DMS153 (cell line): ENCODE results near the gene ENO1.
"Not testable (repeated sequence)": the region's sequence is repeated elsewhere in the genome, so short reads cannot be mapped to it uniquely, and the experiment has no call there.

Experiments used
- DNase-seq: peaks from one replicate; lab custom pipeline; 2025; lab: John Stamatoyannopoulos, UW

The ENO1 gene

DNA sequence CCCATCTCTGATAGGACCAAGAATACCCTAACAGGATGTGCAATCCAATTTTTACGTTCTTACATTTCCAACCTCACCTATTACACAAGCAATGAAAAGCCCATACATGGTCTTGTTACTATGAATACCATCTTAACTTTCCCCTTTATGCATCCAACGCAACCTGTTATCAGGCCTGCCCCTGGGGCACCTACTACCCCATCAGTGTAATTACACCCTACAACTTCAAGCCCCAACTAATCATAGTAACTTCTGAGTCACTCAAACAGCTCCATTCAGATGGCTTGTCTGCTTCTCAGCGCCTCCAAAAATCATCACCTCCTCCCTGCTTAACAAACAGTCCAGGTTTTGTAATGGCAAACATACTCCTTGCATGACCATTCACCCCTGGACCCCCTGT lies 18.3 kb upstream of the ENO1 start:
- DNase-seq: not testable (repeated sequence)

DNA sequence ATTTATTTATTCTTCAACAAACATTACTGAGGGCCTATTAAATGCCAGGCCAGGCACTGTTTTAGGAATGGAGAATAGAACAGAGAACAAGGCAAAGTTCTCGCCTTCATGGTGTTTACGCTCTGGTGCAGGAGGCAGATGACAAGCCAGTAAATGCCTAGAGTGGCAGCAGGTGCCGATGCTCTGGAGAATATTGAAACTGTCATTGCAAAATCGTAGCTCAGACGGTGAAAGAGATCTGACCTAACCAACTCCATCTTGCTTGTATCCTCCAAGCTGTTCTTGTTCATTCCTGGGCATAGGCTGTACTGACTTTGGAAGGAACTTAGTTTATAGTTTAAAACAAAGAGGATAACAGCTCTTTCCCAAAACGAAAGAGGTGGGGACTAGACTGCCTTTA lies 13.5 kb upstream of the ENO1 start:
- no peak for DNase-seq

DNA sequence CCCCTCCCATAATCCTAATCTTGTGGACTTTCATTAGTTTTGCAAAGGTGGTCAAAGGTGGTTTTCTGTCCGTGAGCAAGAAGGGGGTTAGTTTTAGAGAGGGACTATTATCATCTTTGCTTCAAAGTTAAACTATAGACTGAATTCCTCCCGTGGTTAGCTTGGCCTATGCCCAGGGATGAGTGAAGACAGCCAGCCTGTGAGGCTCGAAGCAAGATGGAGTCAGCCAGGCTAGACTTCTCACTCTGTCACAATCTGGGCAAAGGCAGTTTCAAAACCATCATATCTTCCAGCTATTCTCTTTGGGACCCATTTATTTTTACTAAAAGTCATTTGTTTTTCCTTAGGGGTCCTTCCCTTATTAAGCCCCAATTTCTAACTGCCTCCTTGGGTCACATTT lies 12.9 kb upstream of the ENO1 start:
- DNase-seq: no peak

DNA sequence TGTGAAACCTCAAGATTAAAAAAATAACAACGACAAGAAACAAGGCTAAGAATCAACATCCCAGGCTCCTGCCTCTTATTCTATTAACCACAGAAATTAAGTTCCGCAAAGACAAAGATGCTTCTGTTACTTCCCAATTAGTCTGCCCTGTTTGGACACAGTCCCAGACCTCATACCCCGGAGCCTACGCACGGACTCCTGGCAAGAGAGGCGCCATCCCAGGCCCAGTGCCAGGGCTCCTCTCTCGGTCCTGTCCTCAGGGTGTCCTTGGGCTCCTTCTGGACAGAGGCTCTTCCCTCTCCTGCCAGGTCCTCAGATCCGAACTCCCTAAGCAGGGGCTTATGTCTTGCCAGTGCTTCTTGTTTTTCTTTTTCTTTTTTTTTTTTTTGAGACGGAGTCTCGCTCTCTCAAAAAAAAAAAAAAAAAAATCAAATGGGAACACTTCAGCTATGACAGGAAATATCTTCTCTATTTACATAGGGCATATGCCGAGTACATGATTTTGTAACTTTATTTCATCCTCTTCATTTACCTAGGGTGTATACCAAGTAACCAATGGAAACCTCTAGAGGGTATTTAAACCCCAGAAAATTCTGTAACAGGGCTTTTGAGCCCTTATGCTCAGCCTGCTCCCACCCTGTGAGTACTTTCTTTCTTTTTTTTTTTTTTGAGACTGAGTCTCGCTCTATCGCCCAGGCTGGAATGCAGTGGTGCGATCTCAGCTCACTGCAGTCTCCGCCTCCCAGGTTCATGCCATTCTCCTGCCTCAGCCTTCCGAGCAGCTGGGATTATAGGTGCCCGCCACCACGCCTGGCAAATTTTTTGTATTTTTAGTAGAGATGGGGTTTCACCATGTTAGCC lies 11.7 kb upstream of the ENO1 start:
- peak; percentile 37 for DNase-seq

DNA sequence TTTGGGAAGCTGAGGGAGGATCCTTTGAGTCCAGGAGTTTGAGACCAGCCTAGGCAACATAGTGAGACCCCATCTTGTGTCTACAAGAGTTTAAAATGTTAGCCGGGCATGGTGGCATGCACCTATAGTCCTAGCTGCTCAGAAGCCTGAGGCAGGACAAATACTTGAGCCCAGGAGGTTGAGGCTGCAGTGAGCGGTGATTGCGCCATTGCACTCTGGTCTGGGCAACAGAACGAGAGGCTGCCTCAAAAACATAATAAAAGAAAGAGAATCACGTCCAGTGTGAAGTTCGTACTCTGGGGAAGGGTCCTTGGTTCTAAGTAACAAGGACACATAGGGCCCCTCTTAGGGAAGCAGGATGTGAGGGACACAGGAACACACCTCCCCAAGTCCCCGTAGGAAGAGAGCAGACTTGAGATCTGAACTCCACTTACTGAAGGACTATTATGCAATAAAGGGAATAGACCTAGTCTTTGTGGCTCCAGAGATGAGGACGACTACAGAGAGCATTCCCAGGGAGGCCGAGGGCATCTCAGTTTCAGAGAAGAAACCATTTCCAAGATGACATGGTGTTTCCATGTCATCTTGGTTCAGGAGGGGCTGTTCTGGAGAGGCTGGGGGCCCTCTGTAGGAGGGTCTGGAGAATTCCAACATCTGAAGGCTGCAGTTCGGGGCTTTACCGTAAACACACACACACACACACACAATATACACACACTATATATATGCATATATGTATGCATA lies 10.8 kb upstream of the ENO1 start:
- DNase-seq: no peak

DNA sequence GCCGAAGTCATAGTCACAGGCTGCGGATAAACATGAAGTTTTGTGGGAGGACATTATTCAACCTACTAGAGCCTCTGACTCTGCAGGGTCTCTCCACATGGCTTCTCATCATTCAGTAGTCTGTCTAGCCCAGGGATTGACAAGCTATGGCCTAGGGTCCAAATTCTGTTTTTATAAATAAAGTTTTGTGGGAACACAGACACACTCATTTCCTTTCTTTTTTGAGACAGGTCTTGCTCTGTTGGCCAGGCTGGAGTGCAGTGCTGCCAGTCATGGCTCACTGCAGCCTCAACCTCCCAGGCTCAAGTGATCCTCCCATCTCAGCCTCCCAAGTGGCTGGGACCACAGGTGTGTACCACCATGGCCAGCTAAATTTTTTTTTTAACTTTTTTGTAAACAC lies 8.1 kb upstream of the ENO1 start:
- no peak for DNase-seq

DNA sequence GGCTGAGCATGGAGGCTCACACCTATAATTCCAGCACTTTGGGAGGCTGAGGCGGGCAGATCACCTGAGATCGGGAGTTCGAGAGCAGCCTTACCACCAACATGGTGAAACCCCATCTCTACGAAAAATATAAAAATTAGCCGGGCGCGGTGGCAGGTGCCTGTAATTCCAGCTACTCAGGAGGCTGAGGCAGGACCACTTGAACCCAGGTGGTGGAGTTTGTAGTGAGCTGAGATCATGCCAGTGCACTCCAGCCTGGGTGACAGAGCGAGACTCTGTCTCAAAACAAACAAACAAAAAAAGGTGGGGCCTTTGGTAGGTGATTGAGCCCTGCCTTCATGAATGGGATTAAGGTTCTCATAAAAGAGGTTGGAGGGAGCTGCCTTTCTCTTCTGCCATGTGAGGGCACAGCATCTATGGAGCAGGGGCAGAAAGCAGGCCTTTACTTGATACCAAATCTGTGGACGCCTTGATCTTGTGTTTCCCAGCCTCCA lies 7.6 kb upstream of the ENO1 start:
- not testable (repeated sequence) for DNase-seq

DNA sequence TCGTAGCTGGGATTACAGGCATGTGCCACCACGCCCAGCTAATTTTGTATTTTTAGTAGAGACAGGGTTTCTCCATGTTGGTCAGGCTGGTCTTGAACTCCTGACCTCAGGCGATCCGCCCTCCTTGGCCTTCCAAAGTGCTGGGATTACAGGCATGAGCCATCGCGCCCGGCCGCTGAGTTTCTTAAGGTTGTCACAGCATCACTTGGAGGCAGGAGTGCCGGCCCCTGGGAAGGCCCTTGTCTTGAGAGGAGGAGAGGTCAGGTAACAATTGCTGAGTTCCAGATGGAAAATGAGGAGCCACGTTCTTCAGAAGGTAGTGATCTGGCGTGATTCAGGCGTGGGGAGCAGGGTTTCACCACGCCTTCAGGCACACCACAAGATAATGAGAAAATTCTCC lies 5.6 kb upstream of the ENO1 start:
- DNase-seq: not testable (repeated sequence)

DNA sequence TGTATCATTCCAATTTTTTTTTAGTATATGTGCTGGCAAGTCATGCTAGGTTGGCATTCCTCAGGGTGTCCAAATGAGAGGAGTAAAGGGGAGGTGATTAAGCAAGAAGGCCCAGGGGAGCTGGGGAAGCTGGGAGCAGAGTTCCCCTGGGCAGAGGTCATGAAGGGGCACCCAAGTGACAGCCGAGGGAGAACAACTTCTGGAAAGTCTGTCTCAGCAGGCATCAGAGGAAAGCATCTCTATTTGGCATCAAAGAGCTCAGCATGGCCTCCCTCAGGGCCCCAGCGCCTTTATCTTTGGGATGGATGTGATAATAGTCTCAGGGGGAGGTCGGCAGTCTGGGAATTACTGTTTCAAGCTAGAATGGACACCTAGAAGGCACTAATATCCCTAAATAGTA lies 5.0 kb upstream of the ENO1 start:
- DNase-seq: no peak

DNA sequence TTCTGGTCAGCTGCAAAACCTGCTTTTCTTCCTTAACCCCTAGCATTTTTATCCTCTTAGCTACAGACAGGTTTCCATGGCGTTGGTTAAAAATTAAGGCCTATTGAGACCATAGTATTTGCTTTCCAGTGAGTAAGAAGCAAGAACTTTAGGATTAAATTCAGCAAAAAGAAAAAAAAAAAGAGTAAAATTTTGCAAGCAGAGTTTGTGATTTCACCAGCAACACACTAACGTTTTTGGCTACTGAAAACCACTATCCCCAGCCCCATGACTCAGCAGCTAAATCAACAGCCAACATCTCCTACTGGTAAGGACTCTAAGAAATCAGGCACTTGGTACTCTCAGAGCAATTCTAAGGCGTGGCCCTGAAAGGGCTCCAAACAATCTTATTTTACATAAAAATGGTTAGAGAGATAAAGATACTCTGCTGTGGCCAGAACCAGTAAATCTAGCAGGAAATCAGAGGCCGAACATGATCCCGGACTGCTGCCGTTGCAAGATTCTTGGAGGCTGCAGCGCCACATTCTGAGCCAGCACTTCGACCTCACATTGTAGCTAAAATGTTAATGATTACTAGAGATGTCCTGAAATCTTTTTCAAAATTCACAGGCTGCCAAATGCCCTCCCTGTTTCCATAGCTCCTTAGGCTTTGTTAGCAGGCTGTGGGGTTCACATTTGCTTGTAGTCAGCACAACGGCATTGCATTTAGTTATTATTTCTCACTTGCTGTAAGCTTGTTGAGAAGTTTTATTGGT lies 1.6 kb upstream of the ENO1 start:
- DNase-seq: no peak

DNA sequence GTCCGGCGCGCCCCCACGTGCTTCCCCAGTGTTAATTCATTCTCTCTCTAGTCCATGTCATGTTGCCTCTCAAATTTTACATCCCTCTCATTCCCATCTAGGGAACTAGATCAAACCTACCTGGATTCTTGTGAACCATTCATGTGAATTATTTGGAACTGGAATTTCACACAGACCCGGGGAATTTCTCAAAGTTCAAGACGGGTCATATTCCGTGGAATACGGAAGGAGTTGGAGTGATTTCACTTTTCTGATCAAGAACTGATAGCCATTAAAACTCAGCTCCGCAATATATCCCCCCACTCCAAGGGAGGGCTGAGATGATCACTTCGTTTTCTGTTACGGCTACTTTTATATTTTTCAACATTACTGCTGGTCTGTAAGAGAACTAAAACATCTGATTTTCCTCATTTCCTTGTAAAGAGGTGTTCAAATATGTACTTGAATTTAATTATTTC lies 1.0 kb upstream of the ENO1 start:
- DNase-seq: no peak

DNA sequence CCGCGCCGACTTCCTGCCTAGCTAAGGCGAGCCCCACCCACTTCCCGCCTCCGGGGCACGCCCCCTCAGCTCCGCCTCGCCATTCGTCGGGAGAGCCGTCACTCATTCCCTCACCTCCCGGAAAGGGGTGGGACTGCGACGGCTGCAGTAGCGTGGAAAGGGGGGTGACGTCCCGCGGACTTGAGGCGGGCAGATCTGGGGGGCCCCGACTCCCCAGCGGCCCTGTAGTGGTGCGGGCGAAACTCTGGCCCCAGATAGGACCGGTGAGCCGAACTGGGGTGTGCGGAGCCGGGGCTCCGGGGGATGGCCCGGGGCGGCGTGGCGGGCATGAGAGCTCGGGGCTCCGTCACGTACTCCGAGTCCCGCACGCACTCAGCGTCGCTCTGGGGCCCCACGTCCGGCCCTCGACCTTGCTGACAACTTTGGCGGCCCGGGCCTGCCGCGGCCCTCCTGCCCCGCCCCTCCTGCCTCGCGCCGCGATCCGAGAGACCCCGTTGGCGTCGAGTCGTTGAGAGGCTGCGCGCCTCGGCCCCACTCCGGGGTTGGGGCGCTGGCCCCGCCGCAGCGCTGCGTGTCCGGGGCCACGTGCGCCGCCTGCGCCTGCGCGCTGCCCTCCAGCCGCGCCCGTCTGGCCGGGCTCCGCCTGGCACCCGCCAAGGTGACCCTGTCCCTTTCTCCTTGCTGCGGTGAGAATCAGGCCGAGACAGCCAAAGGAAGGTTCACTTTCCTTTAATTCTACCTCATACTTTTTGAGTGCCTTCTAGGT lies 395 bp upstream of the ENO1 start:
- DNase-seq: peak; percentile 99

DNA sequence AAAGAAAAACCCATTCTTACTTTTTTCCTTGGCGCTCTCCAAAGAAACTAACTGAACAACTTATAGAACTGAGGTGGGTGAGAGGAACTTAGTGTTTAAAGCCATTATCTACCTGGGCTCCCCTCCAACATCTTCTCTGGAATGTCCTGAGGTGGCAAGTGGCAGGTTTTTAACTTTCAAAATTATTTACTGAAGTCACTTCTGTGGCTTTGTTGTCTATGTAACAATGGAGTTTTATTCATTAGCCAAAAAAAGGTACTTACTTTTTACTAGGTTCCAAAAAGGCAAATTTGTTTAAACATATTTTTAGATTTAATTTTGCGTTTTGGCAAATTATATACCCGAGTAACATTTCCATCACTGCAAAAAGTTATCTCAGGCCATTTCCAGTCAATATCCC lies 2.4 kb downstream of the ENO1 start:
- no peak for DNase-seq

DNA sequence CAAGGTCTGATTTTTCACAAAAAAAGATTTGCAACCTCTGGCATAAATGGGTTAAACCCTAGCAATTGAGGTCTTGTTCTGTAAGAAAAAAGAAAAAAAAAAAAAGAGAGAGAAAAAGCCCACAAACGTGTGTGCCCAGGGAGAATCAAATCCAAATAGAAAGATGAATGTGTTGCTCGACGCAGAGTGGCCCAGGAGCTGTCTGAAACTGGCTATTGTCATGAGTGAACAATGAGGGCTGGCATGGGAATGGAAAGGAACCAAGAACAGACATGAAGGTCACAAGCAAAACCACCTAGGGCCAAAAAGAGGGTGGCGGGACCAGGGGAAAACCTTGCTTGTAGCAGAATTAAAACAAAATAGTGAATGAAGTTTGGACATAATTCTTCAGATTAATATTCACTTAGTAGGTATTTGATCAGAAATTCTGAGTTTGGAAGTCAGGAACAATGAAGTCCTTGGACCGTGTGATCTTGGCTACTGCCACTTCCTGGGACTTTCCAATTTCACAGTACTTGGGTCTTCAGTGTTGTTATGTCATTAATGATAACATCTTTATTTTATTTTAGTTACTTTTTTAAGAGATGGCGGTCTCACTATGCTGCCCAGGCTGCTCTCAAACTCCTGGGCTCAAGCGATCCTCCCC lies 3.1 kb downstream of the ENO1 start:
- no peak for DNase-seq

DNA sequence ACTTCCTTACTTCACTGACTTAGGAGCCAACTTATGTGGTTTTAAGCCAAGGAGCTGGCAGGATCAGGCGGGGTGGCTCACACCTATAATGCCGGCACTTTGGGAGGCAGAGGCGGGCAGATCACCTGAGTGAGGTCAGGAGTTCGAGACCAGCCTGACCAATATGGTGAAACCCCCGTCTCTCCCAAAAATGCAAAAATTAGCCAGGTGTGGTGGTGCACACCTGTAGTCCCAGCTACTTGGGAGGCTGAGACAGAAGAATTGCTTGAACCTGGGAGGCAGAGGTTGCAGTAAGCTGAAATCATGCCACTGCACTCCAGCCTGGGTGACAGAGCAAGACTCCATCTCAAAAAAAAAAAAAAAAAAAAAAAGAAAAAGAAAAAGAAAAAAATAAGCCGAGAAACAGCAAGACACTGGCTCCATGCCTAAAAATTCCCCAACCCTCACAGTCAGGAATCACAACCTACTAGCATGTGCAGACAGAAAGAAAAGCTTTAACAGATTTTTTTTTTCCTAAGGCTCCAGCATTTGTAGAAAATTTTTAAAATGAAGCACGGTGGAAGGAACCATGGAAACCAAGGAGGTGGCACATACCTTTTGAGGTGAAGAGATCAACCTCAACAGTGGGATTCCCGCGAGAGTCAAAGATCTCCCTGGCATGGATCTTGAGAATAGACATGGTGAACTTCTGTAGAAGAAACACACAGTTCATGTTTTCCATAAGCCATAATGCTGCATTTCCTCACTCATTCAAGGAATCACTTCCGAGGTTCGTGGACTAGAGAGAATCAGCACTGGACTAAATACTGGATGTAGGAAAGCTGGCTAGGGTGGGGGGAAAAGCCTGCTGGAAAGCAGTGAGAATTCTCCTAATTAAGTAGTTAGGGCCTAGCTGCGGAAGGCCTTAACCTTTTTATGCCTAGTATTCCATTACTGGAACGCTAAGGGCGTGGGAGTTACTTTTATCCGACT lies 4.0 kb downstream of the ENO1 start:
- DNase-seq: no peak

DNA sequence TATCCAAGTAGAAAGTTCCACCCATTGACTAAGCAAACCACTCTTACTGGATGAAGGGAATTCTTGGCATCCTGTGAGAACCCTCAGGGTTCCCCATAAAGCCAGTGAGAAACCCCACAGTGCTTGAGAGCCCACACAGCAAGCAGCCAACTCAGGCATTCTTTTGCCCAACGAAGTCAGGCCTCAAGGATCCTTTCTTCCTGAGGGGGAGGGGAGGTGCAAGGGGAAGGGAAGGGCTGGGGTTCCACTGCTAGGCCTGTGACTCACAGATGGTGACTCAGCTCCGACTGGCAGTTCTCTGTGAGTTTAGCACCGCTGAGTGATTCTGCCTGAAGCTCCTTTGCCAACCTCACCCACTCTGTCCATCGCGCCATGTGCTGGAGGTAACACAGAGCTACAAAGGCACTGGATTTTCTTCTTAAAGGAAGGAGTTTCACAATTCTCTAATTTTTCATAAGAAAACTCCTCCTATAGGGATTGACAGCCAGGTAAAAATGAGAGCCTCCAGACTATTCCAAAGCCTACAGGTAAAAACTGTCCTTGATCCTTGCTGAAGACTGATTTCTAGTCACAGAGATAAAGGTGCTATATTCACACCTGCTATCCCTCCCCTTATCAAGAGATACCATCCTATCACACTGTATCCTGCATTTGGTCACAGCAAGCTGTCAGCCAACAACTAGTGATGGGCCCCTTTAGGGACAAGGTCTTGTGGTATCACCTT lies 4.8 kb downstream of the ENO1 start:
- peak; percentile 15 for DNase-seq

DNA sequence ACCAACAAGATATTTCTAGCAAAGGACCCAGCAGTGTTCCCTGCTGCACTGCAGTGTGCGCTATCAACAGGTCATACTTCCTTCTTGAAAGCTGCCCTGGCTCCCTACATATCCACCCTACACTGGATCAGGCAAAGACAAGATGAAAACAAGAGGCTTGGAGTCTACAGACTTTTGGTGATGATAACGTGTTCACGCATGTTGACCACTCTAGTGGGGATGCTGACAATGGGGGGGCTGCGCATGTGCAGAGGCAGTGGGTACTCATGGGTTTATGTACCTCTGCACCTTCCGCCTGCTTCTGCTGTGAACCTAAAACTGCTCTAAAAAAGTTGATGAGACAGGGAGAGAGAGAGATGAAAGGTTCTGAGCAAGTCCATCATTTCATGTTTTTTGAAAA lies 5.5 kb downstream of the ENO1 start:
- no peak for DNase-seq

DNA sequence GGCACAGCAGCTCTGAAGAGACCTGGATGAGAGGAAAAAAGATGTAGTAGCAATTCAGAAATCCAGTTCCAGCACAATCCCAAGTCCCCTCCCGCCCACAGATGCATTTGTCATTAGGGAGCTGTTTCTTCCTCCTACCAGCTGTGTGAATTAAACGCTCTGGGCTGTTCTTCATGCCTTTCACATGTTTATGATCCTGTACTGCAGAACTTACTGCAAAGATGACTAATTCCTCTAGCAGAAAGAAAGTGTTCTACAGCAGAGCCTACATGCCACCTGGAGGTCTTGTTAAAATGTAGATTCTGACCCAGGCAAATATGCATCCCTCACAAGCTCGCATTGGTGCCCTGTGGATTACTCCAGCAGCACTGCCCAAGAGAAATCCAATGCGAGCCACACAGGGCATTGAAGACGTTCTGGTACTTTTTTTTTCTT lies 6.5 kb downstream of the ENO1 start:
- DNase-seq: no peak

DNA sequence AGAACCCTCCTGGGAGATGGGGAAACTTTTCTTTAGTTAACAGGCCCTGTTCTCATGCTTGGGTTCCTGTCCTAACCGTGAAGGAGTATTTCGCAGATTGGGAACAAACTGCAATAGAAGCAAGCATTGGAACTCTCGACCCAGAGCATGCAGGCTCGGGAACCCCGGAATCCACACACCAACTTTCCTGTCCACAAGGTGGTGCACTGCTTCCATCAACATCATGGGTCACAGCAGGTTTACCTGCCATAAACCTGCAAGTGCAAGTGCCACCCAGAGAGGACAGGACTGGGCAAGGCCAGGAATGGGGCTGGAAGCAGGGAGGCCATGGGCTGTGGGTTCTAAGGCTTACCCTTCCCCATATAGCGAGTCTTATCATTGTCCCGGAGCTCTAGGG lies 6.9 kb downstream of the ENO1 start:
- DNase-seq: no peak
